GM12878 (cell line): Measurements from ENCODE around the gene TOM1L2. TPM values are rescaled to one million over a fixed set of nuclear protein-coding genes. Genes with fewer than 3 reads are reported as not detected.

Experiments used
- ATAC-seq: fragments of 200-7000 bp; cut with Tn5 transposase; 3 replicates; pipeline ENCODE4 v1.9.1; 2020; ENCODE audit warnings: mild to moderate bottlenecking, moderate library complexity
- BruUV-seq: library from RNA; stranded (reverse); fragments of 400-500 nt; replicated peaks from 2 replicates; lab custom pipeline; 2021; lab: Mats Ljungman, UMichigan
- CTCF ChIA-PET: fragments of 300-600 bp; sonication (Branson Sonifier 250); formaldehyde crosslinking; extraction: SDS; loops from one replicate; lab custom pipeline; 2021; ENCODE audit warnings: inconsistent platforms; lab: Yijun Ruan, JAX
- POLR2A ChIA-PET: fragments of 350-600 bp; formaldehyde crosslinking; extraction: SDS; loops from one replicate; lab custom pipeline; 2021; ENCODE audit warnings: inconsistent platforms; lab: Charles Lee
- RAD21 ChIA-PET: fragments of 300-600 bp; sonication (Branson Sonifier 250); formaldehyde crosslinking; loops from one replicate; lab custom pipeline; 2023; ENCODE audit warnings: antibody characterized with exemption; ENCODE audit not compliant: unreplicated experiment; lab: Charles Lee
- SMC1A ChIA-PET: fragments of 300-600 bp; sonication (Branson Sonifier 250); formaldehyde crosslinking; loops from one replicate; lab custom pipeline; 2023; ENCODE audit not compliant: unreplicated experiment, uncharacterized antibody; lab: Charles Lee
- DNase-seq: peaks from one replicate; pipeline ENCODE4 v3.0.0-alpha.2; 2011; ENCODE audit warnings: low read depth, low spot score
- FAIRE-seq: peaks from 3 replicates; lab custom pipeline; 2011; peaks lifted over from hg19 to GRCh38; lab: Jason Lieb, UNC
- H2AFZ ChIP-seq: 2 replicates; pipeline ENCODE4 v1.6.0; 2011; ENCODE audit warnings: low read depth, low read length, control low read depth; ENCODE audit not compliant: control insufficient read depth
- H3K27ac ChIP-seq: 2 replicates; pipeline ENCODE4 v1.5.1; 2011; ENCODE audit warnings: control low read depth; ENCODE audit not compliant: control insufficient read depth, insufficient read depth
- H3K27me3 ChIP-seq, 2 experiments: replicated peaks in 1 of 2; 2 replicates each; pipeline versions ENCODE4 v1.6.0 to v1.6.1; 2011; ENCODE audit warnings: low read length in 1 of 2; ENCODE audit not compliant: control insufficient read depth in 2 of 2, insufficient read depth in 2 of 2
- H3K36me3 ChIP-seq, 2 experiments: 2 replicates each; pipeline ENCODE4 v1.5.1; 2011; ENCODE audit warnings: low read length in 1 of 2; ENCODE audit not compliant: control insufficient read depth in 2 of 2, insufficient read depth in 2 of 2
- H3K4me1 ChIP-seq: 2 replicates; pipeline ENCODE4 v1.6.1; 2011; ENCODE audit warnings: mild to moderate bottlenecking, low read length, moderate library complexity, mixed read lengths; ENCODE audit not compliant: control insufficient read depth, insufficient read depth
- H3K4me2 ChIP-seq: 2 replicates; pipeline ENCODE4 v1.6.0; 2011; ENCODE audit warnings: control low read depth; ENCODE audit not compliant: control insufficient read depth, insufficient read depth
- H3K4me3 ChIP-seq: fragments of 200-600 bp; sonication (generic); 2 replicates; pipeline ENCODE4 v1.5.1; 2016
- H3K79me2 ChIP-seq: 2 replicates; pipeline ENCODE4 v1.6.0; 2011; ENCODE audit warnings: low read length; ENCODE audit not compliant: control insufficient read depth, insufficient read depth
- H3K9ac ChIP-seq: 2 replicates; pipeline ENCODE4 v1.8.0; 2011; ENCODE audit warnings: low read length, control low read depth, mixed read lengths; ENCODE audit not compliant: control insufficient read depth, insufficient read depth
- H3K9me3 ChIP-seq: replicated peaks from 3 replicates; pipeline ENCODE4 v1.5.1; 2011; ENCODE audit warnings: mild to moderate bottlenecking, low read length; ENCODE audit not compliant: control insufficient read depth, insufficient read depth
- H4K20me1 ChIP-seq: 2 replicates; pipeline ENCODE4 v1.6.0; 2011; ENCODE audit not compliant: control insufficient read depth, insufficient read depth
- CHD1 ChIP-seq: IDR thresholded peaks from 2 replicates; pipeline ENCODE4 v1.6.1; 2012; ENCODE audit warnings: low read depth, low read length, improper control_type of control experiment
- HDAC6 ChIP-seq: fragments of 200-600 bp; sonication (generic); IDR thresholded peaks from one replicate; pipeline ENCODE4 v1.8.0; 2017; ENCODE audit warnings: antibody characterized with exemption; ENCODE audit not compliant: unreplicated experiment
- IRF4 ChIP-seq: IDR thresholded peaks from 2 replicates; pipeline ENCODE4 v1.6.1; 2011; ENCODE audit warnings: low read depth, low read length
- JUND ChIP-seq: IDR thresholded peaks from 2 replicates; pipeline ENCODE4 v1.6.1; 2012; ENCODE audit warnings: low read depth, mild to moderate bottlenecking, low read length, improper control_type of control experiment, moderate library complexity
- NR2C1 ChIP-seq: fragments of 450-650 bp; IDR thresholded peaks from 2 replicates; pipeline ENCODE4 v1.6.1; 2017; ENCODE audit warnings: antibody characterized with exemption, mild to moderate bottlenecking, moderate library complexity
- NR2C2 ChIP-seq: IDR thresholded peaks from 2 replicates; pipeline ENCODE4 v1.6.1; 2011; ENCODE audit warnings: borderline replicate concordance, low read depth; ENCODE audit not compliant: control insufficient read depth, insufficient read length
- RAD51 ChIP-seq: fragments of 450-650 bp; IDR thresholded peaks from 2 replicates; pipeline ENCODE4 v1.6.1; 2016; ENCODE audit warnings: moderate library complexity, mild to moderate bottlenecking, inconsistent platforms
- REST ChIP-seq: IDR thresholded peaks from 2 replicates; pipeline ENCODE4 v1.6.1; 2012; ENCODE audit warnings: mild to moderate bottlenecking, low read depth, low read length
- STAT1 ChIP-seq: fragments of 450-650 bp; conservative IDR thresholded peaks from 2 replicates; pipeline ENCODE4 v1.6.1; 2014; ENCODE audit warnings: antibody characterized with exemption, mild to moderate bottlenecking
- WGBS: methylation state at CpG from one replicate; pipeline ENCODE4 v1.1.6; 2016; ENCODE audit warnings: low lambda C conversion rate; ENCODE audit not compliant: insufficient replicate concordance, insufficient coverage; ENCODE audit errors: missing lambda C conversion rate; 5-methylcytosine and 5-hydroxymethylcytosine counted together
- in situ Hi-C: fragments of 300-500 bp; cut with MboI; formaldehyde crosslinking; loops from 9 replicates; pipeline ENCODE4 v1.14.3; 2018; ENCODE audit warnings: mixed read lengths
- intact Hi-C: fragments of 100-400 bp; cut with micrococcal nuclease; formaldehyde crosslinking; loops from one replicate; pipeline ENCODE4 v1.14.2; 2022; ENCODE audit not compliant: unreplicated experiment
- polyA plus RNA-seq, 11 experiments: library from polyadenylated mRNA; depleted of rRNA in 4 of 11; unstranded in 6 of 11; stranded (reverse) in 5 of 11; fragments of >200 nt; fragmentation: Nextera tagmentation in 4 of 11; fragmentation: Illumina TruSeq in 1 of 11; extraction: Ambion mirVana in 4 of 11; extraction: Trizol in 1 of 11; gene quantifications; 1 replicate in 1 of 11; 2 replicates in 10 of 11; pipeline versions ENCODE4 v1.2.1 to v1.2.3, GENCODE V29; 2011 to 2016; ENCODE audit warnings: inconsistent platforms in 2 of 11, missing spikeins in 2 of 11, low read depth in 1 of 11
- total RNA-seq, 4 experiments: library from RNA; depleted of rRNA in 3 of 4; stranded (reverse); fragments of >200 nt in 3 of 4; fragmentation: Illumina TruSeq in 1 of 4; extraction: Trizol in 1 of 4; gene quantifications; 2 replicates each; pipeline versions ENCODE4 v1.2.1 to v1.2.3, GENCODE V29; 2013 to 2021
- TF ChIP-seq, protein P1 (sequence below): IDR thresholded peaks from 2 replicates; pipeline ENCODE4 v1.6.1; 2011; ENCODE audit warnings: borderline replicate concordance, low read depth, mild to moderate bottlenecking, moderate library complexity, low read length; ENCODE audit not compliant: insufficient read depth, poor library complexity, severe bottlenecking
- TF ChIP-seq, protein P2 (sequence below): IDR thresholded peaks from 2 replicates; pipeline ENCODE4 v1.6.1; 2011; ENCODE audit warnings: low read depth, low read length, improper control_type of control experiment, borderline replicate concordance
- TF ChIP-seq, protein P3 (sequence below): fragments of 450-650 bp; IDR thresholded peaks from 2 replicates; pipeline ENCODE4 v1.6.1; 2018; ENCODE audit warnings: mild to moderate bottlenecking, low read depth, moderate library complexity; ENCODE audit not compliant: partially characterized antibody

Gene TOM1L2
- total and polyA plus RNA-seq, 10 of the 15 experiments (the other 5 are each of a cell fraction or from before 2014, with no cell fraction given), result 0.19 to 19.2 (median 8.1) TPM

GRCh38 chr17:17930674-17931073 is 41.5 kb downstream of the TOM1L2 start (continued):
- no peak for TF ChIP-seq HDAC6

DNA sequence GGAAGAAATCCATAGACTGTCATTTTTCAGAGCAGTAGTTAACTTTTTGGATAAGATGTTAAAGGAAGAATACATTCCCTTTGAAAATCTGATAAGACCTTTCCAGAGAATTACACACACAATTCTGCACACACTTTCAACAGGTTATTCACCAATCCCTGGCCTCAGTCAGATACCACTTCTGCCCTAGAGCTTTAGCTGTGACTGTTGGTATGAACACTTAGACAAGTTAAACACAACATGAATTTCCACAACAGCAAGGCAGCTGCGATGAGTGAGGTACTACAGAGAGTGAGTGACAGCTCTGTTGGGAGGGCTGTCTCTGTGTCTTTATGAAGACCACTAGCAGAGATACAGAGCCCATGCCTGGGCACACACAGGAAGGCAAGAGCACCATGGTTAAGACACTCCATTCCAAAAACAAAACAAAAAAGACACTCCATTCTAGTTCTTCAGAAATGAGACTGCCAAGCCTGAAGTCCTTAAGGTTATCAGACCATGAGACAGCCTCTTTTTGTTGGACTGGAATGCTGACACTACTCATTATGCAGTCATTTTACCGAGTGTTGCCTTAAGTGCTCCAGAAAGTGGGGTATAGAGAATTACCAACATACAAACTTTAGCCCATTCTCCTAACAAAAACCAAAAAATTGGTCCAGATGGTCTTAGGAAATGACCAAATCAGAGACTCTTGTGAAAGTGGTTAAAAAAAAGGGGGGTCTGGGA is 42.4 kb downstream of the TOM1L2 start:
- no peak overlapping the region for H3K4me2 ChIP-seq
- no peak for ATAC-seq
- no peaks in the 10 kb centered on the region for H3K27me3 ChIP-seq
- in situ Hi-C loops (no loop called here), intact Hi-C loops (loop anchor here (5.0 kb wide), 1 partner anchor 48 kb away; no protein-coding TSS in a partner anchor)
- ChIA-PET POLR2A (no interaction called here), CTCF (interaction anchor here (1.9 kb wide), 1 partner anchor 10 kb away, joined by 5 read pairs; no protein-coding TSS in a partner anchor), SMC1A (no interaction called here), RAD21 (no interaction called here)
- H3K9ac ChIP-seq, result no peak overlapping the region
- no TSS peak for BruUV-seq
- FAIRE-seq, result no peak
- no peak overlapping the region for H2AFZ ChIP-seq
- H3K4me1 ChIP-seq, result no peaks in the 10 kb centered on the region
- H3K27ac ChIP-seq, result no peak overlapping the region
- H3K79me2 ChIP-seq, result no peaks in the 10 kb centered on the region
- H4K20me1 ChIP-seq, result no peaks in the 10 kb centered on the region
- H3K9me3 ChIP-seq, result no peaks in the 10 kb centered on the region
- H3K4me3 ChIP-seq, result no peak overlapping the region
- H3K36me3 ChIP-seq, result no peaks in the 10 kb centered on the region
- 50% methylated on average over 2 of the region's 2 CpGs for WGBS
- no peak for DNase-seq
- no peak for TF ChIP-seq NR2C2
- TF ChIP-seq IRF4, result no peak
- no peak for TF ChIP-seq CHD1
- TF ChIP-seq, protein P1, sequence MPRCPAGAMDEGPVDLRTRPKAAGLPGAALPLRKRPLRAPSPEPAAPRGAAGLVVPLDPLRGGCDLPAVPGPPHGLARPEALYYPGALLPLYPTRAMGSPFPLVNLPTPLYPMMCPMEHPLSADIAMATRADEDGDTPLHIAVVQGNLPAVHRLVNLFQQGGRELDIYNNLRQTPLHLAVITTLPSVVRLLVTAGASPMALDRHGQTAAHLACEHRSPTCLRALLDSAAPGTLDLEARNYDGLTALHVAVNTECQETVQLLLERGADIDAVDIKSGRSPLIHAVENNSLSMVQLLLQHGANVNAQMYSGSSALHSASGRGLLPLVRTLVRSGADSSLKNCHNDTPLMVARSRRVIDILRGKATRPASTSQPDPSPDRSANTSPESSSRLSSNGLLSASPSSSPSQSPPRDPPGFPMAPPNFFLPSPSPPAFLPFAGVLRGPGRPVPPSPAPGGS, result no peak
- no peak for TF ChIP-seq JUND
- TF ChIP-seq, protein P2, sequence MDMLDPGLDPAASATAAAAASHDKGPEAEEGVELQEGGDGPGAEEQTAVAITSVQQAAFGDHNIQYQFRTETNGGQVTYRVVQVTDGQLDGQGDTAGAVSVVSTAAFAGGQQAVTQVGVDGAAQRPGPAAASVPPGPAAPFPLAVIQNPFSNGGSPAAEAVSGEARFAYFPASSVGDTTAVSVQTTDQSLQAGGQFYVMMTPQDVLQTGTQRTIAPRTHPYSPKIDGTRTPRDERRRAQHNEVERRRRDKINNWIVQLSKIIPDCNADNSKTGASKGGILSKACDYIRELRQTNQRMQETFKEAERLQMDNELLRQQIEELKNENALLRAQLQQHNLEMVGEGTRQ, result no peak
- TF ChIP-seq, protein P3, sequence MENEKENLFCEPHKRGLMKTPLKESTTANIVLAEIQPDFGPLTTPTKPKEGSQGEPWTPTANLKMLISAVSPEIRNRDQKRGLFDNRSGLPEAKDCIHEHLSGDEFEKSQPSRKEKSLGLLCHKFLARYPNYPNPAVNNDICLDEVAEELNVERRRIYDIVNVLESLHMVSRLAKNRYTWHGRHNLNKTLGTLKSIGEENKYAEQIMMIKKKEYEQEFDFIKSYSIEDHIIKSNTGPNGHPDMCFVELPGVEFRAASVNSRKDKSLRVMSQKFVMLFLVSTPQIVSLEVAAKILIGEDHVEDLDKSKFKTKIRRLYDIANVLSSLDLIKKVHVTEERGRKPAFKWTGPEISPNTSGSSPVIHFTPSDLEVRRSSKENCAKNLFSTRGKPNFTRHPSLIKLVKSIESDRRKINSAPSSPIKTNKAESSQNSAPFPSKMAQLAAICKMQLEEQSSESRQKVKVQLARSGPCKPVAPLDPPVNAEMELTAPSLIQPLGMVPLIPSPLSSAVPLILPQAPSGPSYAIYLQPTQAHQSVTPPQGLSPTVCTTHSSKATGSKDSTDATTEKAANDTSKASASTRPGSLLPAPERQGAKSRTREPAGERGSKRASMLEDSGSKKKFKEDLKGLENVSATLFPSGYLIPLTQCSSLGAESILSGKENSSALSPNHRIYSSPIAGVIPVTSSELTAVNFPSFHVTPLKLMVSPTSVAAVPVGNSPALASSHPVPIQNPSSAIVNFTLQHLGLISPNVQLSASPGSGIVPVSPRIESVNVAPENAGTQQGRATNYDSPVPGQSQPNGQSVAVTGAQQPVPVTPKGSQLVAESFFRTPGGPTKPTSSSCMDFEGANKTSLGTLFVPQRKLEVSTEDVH, result no peak
- TF ChIP-seq NR2C1, result no peak
- no peak for TF ChIP-seq REST
- no peak for TF ChIP-seq RAD51
- TF ChIP-seq STAT1, result no peak
